Right hindlimb (tissue), 1 donor: Measurements from ENCODE around the gene NARS2.
"Not testable (repeated sequence)": the region's sequence is repeated elsewhere in the genome, so short reads cannot be mapped to it uniquely, and the experiment has no call there.

Source experiments
- DNase-seq: peaks from one replicate; pipeline ENCODE4 v3.0.0-alpha.2; 2018

Gene NARS2

DNA sequence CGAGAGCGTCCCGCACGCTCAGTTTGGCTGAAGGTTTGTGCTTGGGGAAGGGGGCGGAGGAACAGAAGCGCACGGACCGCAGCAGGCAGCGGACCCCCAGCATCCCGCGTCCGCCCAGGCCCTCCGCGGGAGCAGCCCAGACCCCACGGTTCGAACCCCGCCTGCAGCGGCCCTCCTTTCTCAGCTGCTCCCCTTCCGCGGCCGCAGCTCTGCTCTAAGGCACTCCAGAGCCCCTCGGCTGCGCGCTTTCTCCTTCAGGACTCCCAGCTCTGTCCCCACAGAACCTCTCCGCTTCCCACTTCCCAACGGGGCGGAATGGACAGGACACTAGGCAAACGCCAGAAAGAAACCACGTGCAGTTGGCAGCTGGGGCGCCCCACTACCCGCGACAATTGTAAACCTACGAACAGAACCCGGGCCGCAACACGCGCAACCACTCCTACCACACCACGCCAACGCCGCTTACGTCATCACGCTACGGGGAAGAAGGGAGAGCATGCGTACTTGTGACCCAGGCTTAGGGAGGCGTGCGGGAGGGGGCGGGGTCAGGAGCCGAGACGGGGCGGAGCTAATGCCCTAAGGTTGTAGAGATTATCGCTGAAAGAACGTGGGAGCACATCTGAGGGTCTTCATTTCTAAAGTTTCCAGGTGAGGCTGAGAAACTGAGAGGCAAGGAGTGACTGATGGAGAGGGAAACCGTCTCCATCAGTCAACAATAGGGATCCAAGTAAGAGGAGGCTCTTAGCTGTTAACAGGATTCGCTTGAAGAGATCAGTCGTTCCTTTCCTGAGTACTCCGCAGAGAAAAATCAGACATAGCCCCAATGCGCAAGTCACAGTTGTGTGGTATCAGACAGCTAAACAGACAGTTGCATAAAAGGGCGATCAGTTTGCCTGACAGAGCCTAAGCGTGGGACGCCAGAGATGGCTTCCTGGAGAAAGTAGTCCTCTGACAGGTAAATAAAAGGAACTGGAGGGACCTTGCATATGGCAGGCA lies at the start of gene NARS2:
Gene NARS2, minus strand, starts transcription at position 479 of the 996 bp plus-strand sequence. Its CDS starts 376 bp downstream, at position 103.
- peak; percentile 98 for DNase-seq

- no peak for DNase-seq
Observed at GRCh38 chr11:78622666-78623065, 48.0 kb upstream of the NARS2 start.

DNA sequence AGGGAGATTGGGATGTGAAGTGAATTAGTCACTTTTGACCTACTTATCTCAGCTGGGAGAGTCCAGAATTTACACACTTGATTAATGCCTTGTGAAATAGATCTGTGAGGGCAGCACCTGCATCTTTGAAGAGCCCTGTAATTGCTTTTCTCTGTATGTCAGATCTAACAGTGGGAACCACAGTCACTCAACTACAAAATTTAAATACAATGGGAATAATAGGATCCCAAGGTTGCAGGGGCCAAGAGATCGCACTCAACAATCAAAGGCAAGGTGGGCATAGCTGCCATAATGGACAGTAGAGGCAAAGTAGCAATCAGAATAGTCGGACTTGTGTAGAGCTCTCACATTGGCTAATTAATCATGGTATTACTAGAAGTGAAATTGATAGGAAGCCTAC lies 45.5 kb upstream of the NARS2 start:
- DNase-seq, result no peak

- DNase-seq, result no peak
Observed at GRCh38 chr11:78615724-78616123, 41.1 kb upstream of the NARS2 start.

DNA sequence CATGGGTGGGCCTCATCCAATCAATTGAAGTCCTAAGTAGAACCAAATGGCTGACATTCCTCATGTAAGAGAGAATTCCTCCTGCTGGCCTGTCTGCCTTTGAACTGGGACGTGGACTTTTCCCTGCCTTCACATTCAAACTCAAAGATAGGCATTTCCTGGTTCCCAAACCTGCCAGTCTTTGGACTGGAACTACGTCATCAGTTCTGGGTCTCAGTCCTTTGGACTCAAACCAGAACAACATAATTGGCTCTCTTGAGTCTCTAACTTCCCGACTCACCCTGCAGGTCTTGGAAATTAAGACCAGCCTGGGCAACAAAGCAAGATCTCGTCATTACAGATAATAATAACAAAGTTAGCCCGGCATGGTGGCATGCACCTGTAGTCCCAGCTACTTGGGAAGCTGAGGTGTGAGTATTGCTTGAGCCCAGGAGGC lies 38.7 kb upstream of the NARS2 start:
- no peak for DNase-seq

DNA sequence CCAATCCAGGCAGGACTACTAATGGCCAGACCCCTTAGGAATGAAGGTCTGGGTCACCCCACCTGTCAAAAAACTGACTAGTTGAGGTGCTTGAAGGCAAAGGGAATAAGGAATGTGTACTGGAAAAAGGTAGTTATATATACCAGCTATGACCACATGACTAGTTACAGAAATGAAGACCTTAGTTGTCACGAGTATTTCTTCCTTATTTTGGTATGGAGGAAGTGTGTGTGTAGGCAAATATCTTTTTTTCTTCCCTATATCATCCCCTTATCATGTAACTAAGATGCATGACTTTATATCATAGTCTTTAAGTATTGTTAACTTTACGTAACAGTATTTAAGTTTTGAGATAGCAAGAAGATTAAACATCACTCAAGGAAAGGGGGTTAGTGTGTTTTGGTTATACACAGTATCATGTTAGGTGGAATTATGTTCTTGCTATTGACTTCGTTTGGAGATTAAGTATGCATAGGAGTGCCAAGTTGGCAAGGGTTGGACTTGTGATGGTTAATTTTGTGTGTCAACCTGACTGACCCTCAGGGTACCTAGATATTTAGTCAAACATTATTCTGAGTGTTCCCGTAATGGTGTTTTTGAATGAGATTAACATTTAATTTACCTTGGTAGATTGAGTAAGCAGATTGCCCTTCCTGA lies 38.2 kb upstream of the NARS2 start:
- DNase-seq, result no peak

- DNase-seq, result not testable (repeated sequence)
Observed at GRCh38 chr11:78609321-78609720, 34.7 kb upstream of the NARS2 start.

DNA sequence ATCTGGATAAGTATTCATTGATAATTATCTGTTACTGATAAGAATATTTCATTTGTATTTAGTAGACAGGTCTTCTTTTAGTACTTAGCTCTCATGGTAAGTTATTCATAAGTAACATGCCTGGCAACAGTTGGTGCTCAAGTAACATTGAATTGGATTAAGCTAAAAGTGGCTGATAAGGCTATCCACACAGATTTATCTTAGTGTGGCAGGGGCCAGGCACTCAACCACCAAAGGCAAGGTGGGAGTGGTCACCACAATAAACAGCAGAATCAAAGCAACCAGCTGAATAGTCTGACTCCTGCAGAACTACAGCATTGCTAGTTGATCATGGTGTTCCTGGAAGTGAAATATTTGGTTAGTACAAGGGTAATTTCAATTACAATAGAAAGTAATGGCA lies 33.0 kb upstream of the NARS2 start:
- no peak for DNase-seq

DNA sequence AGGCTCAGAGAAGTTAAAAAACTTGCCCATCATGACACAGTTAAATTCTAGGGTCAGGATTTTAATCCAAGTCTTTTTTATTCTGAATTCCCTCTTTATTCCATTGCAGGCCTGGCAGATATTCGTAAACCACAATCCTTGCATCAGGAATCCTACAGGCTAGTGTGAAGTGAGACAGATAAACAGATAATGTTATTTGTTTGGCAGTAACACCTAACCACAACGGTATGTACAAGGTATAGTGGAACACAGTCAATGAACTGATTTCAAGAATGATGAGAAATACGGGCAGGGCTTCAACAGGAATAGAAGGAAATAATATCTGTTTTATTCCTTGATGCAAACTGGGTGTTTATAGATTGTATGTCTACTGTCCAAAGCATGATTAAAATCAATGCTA lies 32.0 kb upstream of the NARS2 start:
- no peak for DNase-seq

GRCh38 chr11:78605296-78605695 lies 30.6 kb upstream of the NARS2 start:
- DNase-seq, result no peak

DNA sequence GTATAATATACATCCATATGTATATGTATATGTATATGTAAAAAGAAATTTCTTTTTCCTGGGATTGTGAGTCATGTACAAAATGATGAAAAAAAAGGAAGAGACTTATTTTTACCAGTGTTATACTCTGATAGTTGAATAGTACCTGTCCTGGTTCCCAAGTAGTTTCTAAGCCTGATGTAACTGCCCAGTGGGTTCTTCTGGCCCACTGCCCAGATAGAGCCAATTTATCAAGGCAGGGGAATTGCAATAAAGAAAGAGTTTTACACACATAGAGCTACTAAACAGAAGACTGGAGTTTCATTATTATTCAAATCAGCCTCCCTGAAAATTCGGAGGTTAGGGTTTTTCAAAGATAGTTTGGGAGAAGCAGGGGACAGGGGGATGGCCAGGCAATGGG lies 29.1 kb upstream of the NARS2 start:
- no peak for DNase-seq

DNA sequence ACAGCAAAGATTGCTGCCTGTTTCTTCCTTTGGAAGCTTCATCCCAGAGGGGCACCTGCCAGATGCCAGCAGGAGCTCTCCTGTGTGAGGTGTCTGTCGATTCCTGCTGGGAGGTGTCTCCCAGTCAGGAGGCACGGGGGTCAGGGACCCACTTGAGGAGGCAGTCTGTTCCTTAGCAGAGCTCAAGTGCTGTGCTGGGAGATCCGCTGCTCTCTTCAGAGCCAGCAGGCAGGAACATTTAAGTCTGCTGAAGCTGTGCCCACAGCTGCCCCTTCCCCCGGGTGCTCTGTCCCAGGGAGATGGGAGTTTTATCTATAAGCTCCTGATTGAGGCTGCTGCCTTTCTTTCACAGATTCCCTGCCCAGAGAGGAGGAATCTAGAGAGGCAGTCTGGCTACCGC lies 28.1 kb upstream of the NARS2 start:
- DNase-seq, result not testable (repeated sequence)

DNA sequence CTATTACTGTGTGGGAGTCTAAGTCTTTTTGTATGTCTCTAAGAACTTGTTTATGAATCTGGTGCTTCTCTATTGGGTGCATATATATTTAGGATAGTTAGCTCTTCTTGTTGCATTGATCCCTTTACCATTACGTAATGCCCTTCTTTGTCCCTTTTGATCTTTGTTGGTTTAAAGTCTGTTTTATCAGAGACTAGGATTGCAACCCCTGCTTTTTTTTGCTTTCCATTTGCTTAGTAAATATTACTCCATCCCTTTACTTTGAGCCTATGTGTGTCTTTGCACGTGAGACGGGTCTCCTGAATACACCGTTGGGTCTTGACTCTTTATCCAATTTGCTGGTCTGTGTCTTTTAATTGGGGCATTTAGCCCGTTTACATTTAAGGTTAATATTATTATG lies 26.4 kb upstream of the NARS2 start:
- not testable (repeated sequence) for DNase-seq

- not testable (repeated sequence) for DNase-seq
Observed at GRCh38 chr11:78597579-78597978, 22.9 kb upstream of the NARS2 start.

DNA sequence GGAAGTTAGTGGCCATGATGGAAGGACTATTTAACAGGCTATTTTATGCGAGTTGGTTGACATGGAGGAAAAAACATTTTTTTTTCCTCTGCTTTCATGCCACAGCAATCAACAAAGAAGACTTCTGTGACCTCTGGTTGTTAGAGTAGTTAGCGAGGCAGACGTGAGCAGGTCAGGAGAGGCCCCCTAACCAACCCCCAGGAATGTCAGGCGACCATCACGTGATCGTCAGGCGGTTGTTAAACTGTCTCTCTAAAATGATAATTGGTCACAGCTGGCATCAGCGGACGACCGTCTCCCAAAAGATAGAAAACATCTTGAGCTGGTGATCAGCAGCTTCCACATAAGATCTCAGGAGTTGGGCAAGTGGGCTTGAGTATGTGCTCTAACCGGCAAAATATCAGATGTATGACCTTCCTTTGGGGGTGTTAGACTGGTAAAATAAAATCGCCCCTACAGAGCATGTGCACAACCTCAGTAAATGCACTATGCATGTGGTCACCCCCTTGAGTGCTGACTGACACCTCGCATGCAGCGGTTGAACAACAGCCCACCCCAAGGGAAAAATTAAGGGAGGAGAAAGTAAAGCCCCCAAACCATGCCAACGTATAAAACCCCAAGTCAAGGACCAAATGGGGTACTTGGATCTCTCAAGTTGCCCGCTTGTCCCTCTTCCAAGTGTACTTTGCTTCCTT lies 20.9 kb upstream of the NARS2 start:
- no peak for DNase-seq

GRCh38 chr11:78594814-78595213 lies 20.1 kb upstream of the NARS2 start:
- no peak for DNase-seq

- no peak for DNase-seq
Observed at GRCh38 chr11:78588517-78588916, 13.9 kb upstream of the NARS2 start.

DNA sequence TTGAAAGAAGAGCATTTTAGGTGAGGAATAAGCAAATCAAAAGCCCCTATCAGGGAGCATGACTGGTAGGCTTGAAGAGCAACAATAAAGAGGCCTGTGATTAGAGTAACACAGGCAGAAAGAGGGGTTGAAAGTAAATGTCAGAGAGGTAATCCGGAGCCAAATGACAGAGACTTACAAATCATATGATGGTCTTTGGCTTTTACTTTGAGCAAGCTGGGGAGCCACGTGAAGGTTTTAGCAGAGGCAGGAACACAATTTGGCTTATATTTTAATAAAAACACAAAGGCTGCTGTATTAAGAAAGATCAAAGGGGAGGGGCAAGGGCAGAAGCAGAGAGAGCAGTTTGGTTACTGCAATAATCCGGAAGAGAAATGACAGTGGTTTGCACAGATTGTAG lies 12.8 kb upstream of the NARS2 start:
- DNase-seq, result no peak

DNA sequence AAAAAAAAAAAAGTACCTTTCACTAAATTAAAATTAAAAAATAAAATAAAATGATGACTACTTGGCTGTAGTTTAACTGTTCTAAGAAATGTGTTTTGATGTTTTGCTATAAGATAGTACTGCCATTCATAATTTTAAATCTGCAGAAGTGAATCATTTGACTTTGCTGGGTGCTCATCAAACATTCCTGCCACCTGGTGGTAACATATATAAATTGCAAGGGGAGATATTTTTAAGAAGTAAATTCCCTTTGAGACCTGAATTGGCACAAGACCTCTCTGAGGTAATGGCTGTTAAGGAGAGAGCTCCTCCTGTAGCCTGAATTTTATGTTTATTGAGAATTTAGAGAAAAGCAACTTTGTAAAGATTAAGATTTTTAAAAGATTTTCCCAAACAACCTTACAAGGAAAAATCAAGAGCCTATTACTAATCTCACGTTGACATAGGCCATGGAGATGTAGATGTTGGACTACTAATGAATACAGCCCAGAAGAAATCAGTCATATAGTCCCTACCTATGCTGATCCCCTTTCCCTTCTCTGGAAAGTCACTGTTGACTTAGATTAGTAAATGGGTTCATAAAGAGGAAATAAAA lies 11.9 kb upstream of the NARS2 start:
- no peak for DNase-seq

GRCh38 chr11:78583889-78584288 lies 9.2 kb upstream of the NARS2 start:
- DNase-seq, result no peak

DNA sequence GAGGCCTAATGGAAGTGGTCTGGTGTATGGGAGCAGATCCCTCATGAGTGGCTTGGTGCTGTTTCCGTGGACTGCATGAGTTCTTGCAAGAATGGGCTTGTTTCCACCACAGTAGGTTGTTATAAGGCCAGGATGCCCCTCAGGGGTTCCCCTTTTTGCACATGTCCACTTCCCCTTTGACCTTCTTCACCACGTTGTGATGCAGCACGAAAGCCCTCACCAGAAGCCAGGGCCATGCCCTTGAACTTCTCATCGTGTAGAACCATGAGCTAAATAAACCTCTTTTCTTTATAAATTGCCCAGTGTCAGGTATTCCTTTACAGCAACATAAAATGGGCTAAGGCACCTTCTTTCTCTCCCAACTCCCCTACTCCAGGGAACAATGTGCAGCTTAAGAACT lies 2.8 kb upstream of the NARS2 start:
- DNase-seq, result no peak

DNA sequence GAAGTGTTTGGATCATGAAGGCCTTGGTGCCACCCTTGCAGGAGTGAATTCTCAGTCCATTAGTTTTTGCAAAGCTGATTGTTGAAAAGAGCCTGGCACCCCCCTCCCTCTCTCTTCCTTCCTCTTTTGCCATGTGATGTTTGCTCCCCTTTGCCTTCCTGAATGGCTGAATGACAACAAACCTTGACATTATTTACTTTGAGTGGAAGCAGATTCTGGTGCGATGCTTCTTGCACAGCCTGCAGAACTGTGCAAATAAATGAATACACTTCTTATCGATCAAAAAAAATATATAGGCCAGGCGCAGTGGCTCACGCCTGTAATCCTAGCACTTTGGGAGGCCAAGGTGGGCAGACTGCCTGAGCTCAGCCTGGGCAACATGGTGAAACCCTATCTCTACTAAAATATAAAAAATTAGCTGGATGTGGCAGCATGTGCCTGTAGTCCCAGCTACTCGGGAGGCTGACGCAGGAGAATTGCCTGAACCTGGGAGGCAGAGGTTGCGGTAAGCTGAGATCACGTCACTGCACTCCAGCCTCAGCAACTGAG lies 2.0 kb upstream of the NARS2 start:
- DNase-seq, result no peak

DNA sequence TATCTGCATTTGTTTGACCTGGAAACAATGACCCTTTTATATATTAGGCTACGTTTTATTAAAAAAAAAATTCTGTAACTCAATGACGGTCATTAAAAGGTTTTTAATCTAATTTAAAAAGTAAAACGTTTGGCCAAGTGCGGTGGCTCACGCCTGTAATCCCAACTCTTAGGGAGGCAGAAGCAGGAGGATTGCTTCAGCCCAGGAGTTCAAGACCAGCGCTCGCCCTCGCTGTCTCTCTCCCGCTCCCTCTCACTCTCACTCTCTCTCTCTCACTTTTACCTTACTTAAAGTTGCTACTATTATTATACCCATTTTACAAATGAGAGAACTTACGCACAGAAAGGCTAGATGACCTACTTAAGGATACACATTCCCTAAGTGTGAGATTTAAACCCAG lies 814 bp upstream of the NARS2 start:
- DNase-seq, result no peak
